Aorta (tissue), 5 donors: ENCODE measurements around the gene WNT5A. TPM values are rescaled to one million over a fixed set of nuclear protein-coding genes. Genes with fewer than 3 reads are reported as not detected.

ENCODE experiments used
- ATAC-seq: fragments of 200-7000 bp; cut with Tn5 transposase; one replicate; pipeline ENCODE4 v1.9.1; 2022; ENCODE audit warnings: moderate library complexity; ENCODE audit not compliant: low FRiP score
- DNase-seq, 2 donors: peaks; one replicate each; pipeline ENCODE4 v3.0.0-alpha.2; 2020
- H3K27ac ChIP-seq, 2 donors: one replicate each; pipeline ENCODE4 v1.5.1; 2013; ENCODE audit warnings: low read length in 2 of 2, mild to moderate bottlenecking in 2 of 2, moderate library complexity in 2 of 2, control low read depth in 1 of 2, inconsistent platforms in 1 of 2, low read depth in 1 of 2
- H3K27me3 ChIP-seq, 2 donors: one replicate each; pipeline ENCODE4 v1.6.1; 2013; ENCODE audit warnings: control low read depth in 1 of 2, low read length in 1 of 2, mild to moderate bottlenecking in 1 of 2, moderate library complexity in 1 of 2; ENCODE audit not compliant: insufficient read depth in 2 of 2, control insufficient read depth in 1 of 2
- H3K36me3 ChIP-seq, 2 donors: one replicate each; pipeline ENCODE4 v1.6.1; 2013; ENCODE audit warnings: control low read depth in 1 of 2, low read length in 1 of 2, mild to moderate bottlenecking in 1 of 2; ENCODE audit not compliant: insufficient read depth in 2 of 2, control insufficient read depth in 1 of 2
- H3K4me1 ChIP-seq, 2 donors: one replicate each; pipeline ENCODE4 v1.6.1; 2013; ENCODE audit warnings: low read length in 2 of 2, control low read depth in 1 of 2, mild to moderate bottlenecking in 1 of 2, moderate library complexity in 1 of 2; ENCODE audit not compliant: insufficient read depth in 2 of 2, control insufficient read depth in 1 of 2
- H3K4me3 ChIP-seq, 2 donors: one replicate each; pipeline ENCODE4 v1.5.1; 2013; ENCODE audit warnings: low read length in 2 of 2, control low read depth in 1 of 2, mild to moderate bottlenecking in 1 of 2
- H3K9me3 ChIP-seq: one replicate; pipeline ENCODE4 v1.6.1; 2013; ENCODE audit warnings: mild to moderate bottlenecking, low read length; ENCODE audit not compliant: control insufficient read depth
- WGBS, 2 donors: extraction: QIAGEN DNeasy Blood & Tissue Kit; methylation state at CpG; one replicate each; pipeline ENCODE4 v1.1.7; 2013; 5-methylcytosine and 5-hydroxymethylcytosine counted together
- intact Hi-C, 2 donors: fragments of 100-400 bp; cut with DNase I; formaldehyde crosslinking; loops; one replicate each; pipeline versions ENCODE4 v1.14.2 to v1.15.0; 2022
- polyA plus RNA-seq, 2 donors: library from polyadenylated mRNA; stranded (reverse); fragments of 200-250 nt; gene quantifications; one replicate each; pipeline ENCODE4 v1.2.3, GENCODE V29; 2013
- total RNA-seq, 2 donors: library from RNA; stranded (reverse); fragmentation: NEBNext Ultra II Directional; extraction: Animal tissue kit (Norgen Biotek cat#: 25700); gene quantifications; one replicate each; pipeline ENCODE4 v1.2.1, GENCODE V29; 2021
- donor health status: healthy with polysubstance abuse.
- donor health status: Bipolar disorder and iron deficiency.
- donor health status: DM: no; HTN: no; CAD: no.
- donor health status: DM: no; HTN: no; CAD: no.
- donor health status: DM: yes; HTN: yes; CAD: no.

Gene WNT5A
- total and polyA plus RNA-seq, 4 donors = 0.13 to 10.6 (median 0.43) TPM

GRCh38 chr3:55481744-55482495, 5.2 kb downstream of the WNT5A start:
- H3K36me3 ChIP-seq = no peaks in the 10 kb centered on the region
- intact Hi-C loops = loop anchor here in 1 of 2 donors (10.0 kb wide), 1 partner anchor 1013 kb away; no protein-coding TSS in a partner anchor
- no peaks in the 10 kb centered on the region for H3K4me1 ChIP-seq
- no peak overlapping the region for H3K27ac ChIP-seq
- H3K4me3 ChIP-seq = no peak overlapping the region
- H3K9me3 ChIP-seq = no peaks in the 10 kb centered on the region
- peaks cover 0 to 1% of the 10 kb centered on the region in 2 donors for H3K27me3 ChIP-seq
- peak in 1 of 2 donors; percentile 69 for DNase-seq
- 2 to 4% methylated on average over 37 of the region's 37 CpGs for WGBS, 2 donors
- peak; percentile 20 for ATAC-seq

- intact Hi-C loops = loop anchor here in 1 of 2 donors (10.0 kb wide), 1 partner anchor 1014 kb away; no protein-coding TSS in a partner anchor
- Histone ChIP-seq H3K4me1 (no peaks in the 10 kb centered on the region), H3K4me3 (no peak overlapping the region), H3K27me3 (peaks cover 0 to 1% of the 10 kb centered on the region in 2 donors), H3K9me3 (no peaks in the 10 kb centered on the region), H3K27ac (no peak overlapping the region), H3K36me3 (no peaks in the 10 kb centered on the region)
- DNase-seq (no peak), ATAC-seq (no peak)
- 6 to 8% methylated on average over 38 to 42 of the region's 42 CpGs for WGBS, 2 donors
Observed at GRCh38 chr3:55480911-55481743, 6.0 kb downstream of the WNT5A start.

GRCh38 chr3:55477306-55478303, 9.5 kb downstream of the WNT5A start:
- intact Hi-C loops = no loop called here
- DNase-seq (no peak), ATAC-seq (no peak)
- 89% methylated on average over 9 of the region's 9 CpGs for whole genome bisulfite sequencing, 2 donors
- no peak overlapping the region for H3K27ac ChIP-seq
- peaks cover 0 to 1% of the 10 kb centered on the region in 2 donors for H3K27me3 ChIP-seq
- no peak overlapping the region for H3K4me3 ChIP-seq
- H3K9me3 ChIP-seq = no peaks in the 10 kb centered on the region
- H3K4me1 ChIP-seq = no peaks in the 10 kb centered on the region
- H3K36me3 ChIP-seq = no peaks in the 10 kb centered on the region

GRCh38 chr3:55476515-55476914, 10.6 kb downstream of the WNT5A start:
- DNase-seq (no peak), ATAC-seq (no peak)
- intact Hi-C loops = no loop called here
- Histone ChIP-seq H3K27ac (no peak overlapping the region), H3K4me3 (no peak overlapping the region), H3K9me3 (no peaks in the 10 kb centered on the region), H3K27me3 (peaks cover 0 to under 1% of the 10 kb centered on the region in 2 donors), H3K4me1 (no peaks in the 10 kb centered on the region), H3K36me3 (no peaks in the 10 kb centered on the region)
- 70 to 77% methylated on average over 3 of the region's 3 CpGs for WGBS, 2 donors

- ATAC-seq = peak; percentile 47
- no peak for DNase-seq
- H3K36me3 ChIP-seq = no peaks in the 10 kb centered on the region
- WGBS, 2 donors = 66 to 76% methylated on average over 42 to 44 of the region's 44 CpGs
- no peak overlapping the region for H3K27ac ChIP-seq
- no peaks in the 10 kb centered on the region for H3K4me1 ChIP-seq
- intact Hi-C loops = no loop called here
- no peak overlapping the region for H3K4me3 ChIP-seq
- H3K27me3 ChIP-seq = no peaks in the 10 kb centered on the region
- no peaks in the 10 kb centered on the region for H3K9me3 ChIP-seq
Observed at GRCh38 chr3:55474213-55474632, 12.9 kb downstream of the WNT5A start.

GRCh38 chr3:55473788-55474187, 13.3 kb downstream of the WNT5A start:
- no peaks in the 10 kb centered on the region for H3K36me3 ChIP-seq
- DNase-seq (no peak), ATAC-seq (no peak)

GRCh38 chr3:55471522-55472280, 15.4 kb downstream of the WNT5A start:
- ATAC-seq (no peak), DNase-seq (no peak)
- Histone ChIP-seq H3K27ac (no peak overlapping the region), H3K27me3 (no peaks in the 10 kb centered on the region), H3K36me3 (no peaks in the 10 kb centered on the region), H3K4me3 (no peak overlapping the region), H3K4me1 (no peaks in the 10 kb centered on the region), H3K9me3 (no peaks in the 10 kb centered on the region)
- WGBS, 2 donors = 45 to 46% methylated on average over 8 of the region's 8 CpGs
- intact Hi-C loops = no loop called here

More at GRCh38 chr3:55473788-55474187, 13.3 kb downstream of the WNT5A start:
- WGBS, 2 donors = 87 to 93% methylated on average over 6 of the region's 6 CpGs
- H3K27ac ChIP-seq = no peak overlapping the region
- no peaks in the 10 kb centered on the region for H3K9me3 ChIP-seq
- no peak overlapping the region for H3K4me3 ChIP-seq
- H3K27me3 ChIP-seq = no peaks in the 10 kb centered on the region
- no peaks in the 10 kb centered on the region for H3K4me1 ChIP-seq
- intact Hi-C loops = no loop called here
